DMS53 treated with DMSO at 0.1 percent for 48 hours (cell line): Measurements from ENCODE around the gene COL4A5.

ENCODE experiments used
- DNase-seq: peaks from one replicate; lab custom pipeline; 2025; ENCODE audit not compliant: unreplicated experiment; lab: John Stamatoyannopoulos, UW

The COL4A5 gene

DNA sequence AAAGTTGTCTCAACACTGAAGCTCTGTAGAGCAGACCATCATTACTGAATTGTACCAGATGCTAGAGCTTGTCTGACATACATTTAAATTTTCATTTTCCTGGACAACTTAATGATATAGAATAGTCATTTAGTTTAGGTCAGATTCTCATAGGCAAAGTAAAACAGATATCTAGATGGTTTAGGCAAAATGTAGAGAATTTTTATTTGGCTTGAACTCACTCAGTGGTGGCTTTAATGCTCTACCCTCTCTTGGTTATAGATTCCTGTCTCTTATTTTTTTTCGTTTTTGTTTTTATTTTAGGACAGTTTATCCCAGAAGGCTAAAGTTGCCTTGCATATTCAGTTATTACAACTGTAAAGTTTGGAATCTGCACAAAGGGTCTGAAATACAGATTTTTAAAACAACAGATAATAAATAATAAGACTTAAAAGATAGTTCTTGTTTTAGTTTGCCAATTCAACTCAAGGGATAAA is 300.7 kb downstream of the COL4A5 start:
- DNase-seq = no peak
